HG03196 (cell line): ENCODE measurements around the gene FRMD8.

Experiments
- ATAC-seq: cut with Tn5 transposase; IDR thresholded peaks from one replicate; pipeline ENCODE4 v1.9.1; 2021; ENCODE audit not compliant: unreplicated experiment

FRMD8 gene

DNA sequence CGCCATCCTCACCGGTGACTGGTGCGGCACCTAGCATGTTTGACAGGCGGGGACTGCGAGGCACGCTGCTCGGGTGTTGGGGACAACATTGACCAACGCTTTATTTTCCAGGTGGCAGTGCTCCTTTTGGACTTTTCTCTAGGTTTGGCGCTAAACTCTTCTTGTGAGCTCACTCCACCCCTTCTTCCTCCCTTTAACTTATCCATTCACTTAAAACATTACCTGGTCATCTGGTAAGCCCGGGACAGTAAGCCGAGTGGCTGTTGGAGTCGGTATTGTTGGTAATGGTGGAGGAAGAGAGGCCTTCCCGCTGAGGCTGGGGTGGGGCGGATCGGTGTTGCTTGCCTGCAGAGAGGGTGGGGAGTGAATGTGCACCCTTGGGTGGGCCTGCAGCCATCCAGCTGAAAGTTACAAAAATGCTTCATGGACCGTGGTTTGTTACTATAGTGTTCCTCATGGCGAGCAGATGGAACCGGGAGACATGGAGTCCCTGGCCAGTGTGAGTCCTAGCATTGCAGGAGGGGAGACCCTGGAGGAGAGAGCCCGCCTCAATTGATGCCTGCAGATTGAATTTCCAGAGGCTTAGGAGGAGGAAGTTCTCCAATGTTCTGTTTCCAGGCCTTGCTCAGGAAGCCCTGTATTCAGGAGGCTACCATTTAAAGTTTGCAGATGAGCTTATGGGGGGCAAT, 37.2 kb downstream of the FRMD8 start:
- no peak for ATAC-seq

DNA sequence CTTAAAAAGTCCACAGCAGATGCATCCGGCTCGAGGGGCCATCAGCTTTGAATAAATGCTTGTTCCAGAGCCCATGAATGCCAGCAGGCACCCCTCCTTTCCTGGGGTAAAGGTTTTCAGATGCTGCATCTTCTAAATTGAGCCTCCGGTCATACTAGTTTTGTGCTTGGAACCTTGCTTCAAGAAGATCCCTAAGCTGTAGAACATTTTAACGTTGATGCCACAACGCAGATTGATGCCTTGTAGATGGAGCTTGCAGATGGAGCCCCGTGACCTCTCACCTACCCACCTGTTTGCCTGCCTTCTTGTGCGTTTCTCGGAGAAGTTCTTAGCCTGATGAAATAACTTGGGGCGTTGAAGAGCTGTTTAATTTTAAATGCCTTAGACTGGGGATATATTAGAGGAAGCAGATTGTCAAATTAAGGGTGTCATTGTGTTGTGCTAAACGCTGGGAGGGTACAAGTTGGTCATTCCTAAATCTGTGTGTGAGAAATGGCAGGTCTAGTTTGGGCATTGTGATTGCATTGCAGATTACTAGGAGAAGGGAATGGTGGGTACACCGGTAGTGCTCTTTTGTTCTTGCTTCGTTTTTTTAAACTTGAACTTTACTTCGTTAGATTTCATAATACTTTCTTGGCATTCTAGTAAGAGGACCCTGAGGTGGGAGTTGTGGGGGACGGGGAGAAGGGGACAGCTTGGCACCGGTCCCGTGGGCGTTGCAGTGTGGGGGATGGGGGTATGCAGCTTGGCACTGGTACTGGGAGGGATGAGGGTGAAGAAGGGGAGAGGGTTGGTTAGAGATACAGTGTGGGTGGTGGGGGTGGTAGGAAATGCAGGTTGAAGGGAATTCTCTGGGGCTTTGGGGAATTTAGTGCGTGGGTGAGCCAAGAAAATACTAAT, 38.0 kb downstream of the FRMD8 start:
- ATAC-seq: no peak

DNA sequence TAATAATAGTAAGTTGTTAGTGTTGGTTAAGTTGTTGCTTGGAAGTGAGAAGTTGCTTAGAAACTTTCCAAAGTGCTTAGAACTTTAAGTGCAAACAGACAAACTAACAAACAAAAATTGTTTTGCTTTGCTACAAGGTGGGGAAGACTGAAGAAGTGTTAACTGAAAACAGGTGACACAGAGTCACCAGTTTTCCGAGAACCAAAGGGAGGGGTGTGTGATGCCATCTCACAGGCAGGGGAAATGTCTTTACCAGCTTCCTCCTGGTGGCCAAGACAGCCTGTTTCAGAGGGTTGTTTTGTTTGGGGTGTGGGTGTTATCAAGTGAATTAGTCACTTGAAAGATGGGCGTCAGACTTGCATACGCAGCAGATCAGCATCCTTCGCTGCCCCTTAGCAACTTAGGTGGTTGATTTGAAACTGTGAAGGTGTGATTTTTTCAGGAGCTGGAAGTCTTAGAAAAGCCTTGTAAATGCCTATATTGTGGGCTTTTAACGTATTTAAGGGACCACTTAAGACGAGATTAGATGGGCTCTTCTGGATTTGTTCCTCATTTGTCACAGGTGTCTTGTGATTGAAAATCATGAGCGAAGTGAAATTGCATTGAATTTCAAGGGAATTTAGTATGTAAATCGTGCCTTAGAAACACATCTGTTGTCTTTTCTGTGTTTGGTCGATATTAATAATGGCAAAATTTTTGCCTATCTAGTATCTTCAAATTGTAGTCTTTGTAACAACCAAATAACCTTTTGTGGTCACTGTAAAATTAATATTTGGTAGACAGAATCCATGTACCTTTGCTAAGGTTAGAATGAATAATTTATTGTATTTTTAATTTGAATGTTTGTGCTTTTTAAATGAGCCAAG, 38.9 kb downstream of the FRMD8 start:
- ATAC-seq: no peak

DNA sequence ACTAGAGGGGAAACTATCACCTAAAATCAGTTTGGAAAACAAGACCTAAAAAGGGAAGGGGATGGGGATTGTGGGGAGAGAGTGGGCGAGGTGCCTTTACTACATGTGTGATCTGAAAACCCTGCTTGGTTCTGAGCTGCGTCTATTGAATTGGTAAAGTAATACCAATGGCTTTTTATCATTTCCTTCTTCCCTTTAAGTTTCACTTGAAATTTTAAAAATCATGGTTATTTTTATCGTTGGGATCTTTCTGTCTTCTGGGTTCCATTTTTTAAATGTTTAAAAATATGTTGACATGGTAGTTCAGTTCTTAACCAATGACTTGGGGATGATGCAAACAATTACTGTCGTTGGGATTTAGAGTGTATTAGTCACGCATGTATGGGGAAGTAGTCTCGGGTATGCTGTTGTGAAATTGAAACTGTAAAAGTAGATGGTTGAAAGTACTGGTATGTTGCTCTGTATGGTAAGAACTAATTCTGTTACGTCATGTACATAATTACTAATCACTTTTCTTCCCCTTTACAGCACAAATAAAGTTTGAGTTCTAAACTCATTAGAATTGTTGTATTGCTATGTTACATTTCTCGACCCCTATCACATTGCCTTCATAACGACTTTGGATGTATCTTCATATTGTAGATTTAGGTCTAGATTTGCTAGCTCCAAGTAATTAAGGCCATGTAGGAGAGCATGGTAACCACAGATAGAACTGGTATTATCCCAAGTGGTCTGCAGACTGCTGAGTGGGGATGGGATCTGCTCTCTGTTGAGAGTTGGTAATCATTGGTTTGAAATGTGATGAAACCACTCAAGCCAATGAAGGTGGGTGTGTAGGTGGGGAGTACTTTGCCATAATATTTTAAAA, 39.8 kb downstream of the FRMD8 start:
- no peak for ATAC-seq

DNA sequence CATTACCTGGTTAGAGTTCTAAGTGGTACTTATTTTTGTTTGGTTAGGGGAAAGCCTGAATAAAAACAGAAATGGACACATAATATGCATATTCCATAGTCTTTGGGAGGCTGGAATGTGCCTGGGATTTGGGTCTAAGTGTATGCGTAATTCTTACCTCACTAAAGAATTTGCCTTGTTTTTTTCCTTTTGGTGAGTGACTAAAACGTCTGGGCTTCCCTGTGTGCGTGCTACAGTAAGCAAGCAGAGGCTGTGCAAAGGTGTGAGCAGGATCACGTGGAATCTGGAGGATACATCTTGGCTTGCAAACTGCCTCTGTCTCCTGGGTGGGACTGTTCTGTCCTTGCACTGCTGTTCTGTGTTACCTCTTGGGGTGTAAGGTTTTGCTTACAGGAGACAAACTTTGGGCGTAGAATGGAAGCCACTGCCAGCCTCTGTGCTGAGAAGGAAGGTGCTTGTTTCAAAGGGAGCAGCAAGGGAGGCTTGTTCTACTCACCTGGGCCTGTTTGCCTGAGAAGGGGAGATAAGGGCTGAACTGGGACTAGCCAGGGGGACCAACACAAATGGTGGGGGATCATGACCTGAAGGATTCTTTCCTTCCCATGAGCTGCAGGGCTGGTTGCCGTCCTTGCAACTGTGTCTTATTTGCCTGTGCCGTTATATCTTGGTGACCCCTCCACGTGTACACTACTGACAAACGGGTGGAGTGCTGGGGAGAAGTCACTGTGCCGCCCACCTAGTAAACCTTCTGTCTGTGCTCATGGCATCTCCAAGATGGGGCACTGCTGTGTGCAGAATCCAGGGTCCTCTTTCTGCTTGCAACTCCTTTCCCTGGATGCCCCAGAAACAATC, 40.6 kb downstream of the FRMD8 start:
- ATAC-seq: no peak

DNA sequence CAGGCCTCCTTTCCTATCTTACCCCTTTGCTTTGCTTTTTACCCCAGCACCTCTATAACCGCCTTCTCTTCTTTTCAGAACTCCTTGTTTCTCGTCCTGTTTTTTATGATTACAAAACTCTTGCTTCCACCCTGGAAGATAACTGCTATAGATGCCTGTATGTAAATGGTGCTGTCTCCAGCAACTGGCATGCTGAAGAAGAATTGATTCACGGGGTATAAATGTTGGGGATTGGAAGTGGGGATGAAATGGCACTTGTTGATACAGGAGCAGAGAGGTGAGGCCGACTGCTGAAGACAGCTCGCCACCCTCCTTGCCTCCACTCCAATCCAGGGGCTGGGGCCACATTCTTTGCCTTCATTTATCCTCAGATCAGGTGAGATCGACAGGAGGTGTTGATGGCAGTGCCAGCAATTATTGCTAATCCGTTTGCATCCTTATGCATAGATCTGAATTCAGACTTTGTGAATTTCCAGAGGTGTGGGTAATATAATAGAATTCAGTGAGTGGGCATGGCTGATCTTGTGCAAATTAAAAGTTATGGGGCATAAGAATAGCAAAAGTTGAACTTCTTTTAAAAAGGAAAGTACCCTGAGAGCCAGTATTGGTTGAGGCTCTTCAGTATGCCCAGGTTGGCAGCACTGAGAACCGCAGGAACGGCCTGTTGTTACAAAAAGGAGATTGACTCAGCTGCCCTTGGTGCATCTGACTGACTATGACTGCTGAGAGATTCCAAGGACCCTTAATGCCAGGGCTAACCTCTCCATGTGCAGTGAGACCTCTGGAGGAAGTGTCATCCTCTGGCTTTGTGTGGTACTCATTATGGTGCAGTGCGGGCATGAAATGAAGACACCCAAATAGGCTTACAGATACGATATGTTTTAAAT, 41.5 kb downstream of the FRMD8 start:
- no peak for ATAC-seq

DNA sequence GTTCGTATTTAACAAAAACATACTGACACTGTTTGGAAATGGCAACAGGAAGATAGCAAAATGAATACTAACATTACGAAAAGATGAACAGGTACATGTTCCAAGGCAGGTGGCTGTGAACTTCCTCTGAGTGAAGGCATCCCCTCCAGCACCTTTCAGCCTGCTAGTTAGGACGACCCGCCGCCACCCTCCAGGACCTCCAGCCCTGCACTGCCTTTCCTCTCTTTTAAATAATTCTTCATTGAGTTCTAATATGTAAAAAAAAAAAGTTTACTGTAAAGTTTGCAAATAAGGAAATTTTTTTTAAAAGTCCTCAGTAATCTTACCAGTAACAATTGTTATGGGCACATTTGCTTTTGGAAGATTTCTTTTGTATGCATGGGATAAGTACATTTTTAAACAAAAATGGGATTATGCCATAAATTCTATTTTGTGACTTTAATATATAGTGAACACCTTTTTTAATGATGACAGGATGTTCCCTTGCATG, 42.2 kb downstream of the FRMD8 start:
- no peak for ATAC-seq

DNA sequence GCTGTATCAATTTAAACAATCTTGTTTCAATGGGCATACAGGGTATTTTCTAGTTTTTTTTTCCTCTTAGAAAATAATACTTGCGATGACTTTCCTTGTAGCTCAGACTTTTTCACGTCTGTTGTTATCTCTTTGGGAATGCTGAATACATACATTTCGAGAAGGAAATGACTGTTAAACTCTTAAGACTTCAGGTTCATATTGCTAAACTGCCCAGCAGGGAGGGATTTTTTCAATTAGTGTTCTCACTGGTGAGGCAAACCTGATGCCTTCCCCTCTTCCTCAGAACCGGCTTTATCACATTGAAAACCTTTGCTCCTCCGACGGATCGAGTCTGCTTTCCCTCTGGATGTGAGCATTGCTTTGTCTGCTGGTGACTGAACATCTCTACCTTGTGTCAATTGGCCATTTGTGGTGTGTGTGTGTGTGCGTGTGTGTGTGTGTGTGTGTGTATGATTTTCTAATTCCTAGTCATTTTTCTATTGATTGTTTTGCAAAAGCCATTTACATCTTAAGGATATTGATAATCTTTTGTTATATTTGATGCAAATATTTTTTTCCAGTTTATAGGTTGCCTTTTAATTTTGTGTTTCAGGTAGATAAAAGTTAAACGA, 42.7 kb downstream of the FRMD8 start:
- no peak for ATAC-seq

DNA sequence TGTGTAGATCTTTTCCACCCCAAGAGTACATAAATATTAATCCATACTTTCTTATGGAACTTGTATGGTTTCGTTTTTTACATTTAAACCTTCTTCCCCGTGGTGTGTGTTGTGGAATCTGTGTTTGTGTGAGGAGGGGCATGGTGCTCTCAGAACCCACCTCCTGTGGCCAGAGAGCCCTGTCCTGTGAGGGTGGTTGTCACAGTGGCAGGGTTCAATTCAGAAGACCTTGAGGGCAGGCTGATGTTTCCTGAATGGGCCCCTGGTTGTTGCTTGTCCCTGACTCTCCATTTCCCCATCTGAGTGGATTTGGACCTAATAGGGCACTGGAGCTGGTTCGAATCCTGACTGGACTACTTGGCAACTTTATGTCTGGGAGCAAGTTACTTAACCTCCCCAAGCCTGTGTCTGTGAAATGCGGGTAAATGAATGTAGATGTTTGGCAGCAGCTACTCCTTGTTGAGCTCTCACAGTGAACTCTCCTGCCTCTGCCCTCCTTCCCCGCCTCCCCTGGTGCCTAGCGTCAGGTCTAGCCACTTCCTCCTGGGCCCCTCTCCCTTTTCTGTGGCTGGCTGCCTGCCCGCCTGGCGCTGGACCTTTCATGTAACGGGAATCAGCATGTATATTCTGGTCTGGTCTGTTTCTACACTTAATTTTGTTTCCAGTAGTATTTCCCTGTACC, 43.4 kb downstream of the FRMD8 start:
- ATAC-seq: no peak

DNA sequence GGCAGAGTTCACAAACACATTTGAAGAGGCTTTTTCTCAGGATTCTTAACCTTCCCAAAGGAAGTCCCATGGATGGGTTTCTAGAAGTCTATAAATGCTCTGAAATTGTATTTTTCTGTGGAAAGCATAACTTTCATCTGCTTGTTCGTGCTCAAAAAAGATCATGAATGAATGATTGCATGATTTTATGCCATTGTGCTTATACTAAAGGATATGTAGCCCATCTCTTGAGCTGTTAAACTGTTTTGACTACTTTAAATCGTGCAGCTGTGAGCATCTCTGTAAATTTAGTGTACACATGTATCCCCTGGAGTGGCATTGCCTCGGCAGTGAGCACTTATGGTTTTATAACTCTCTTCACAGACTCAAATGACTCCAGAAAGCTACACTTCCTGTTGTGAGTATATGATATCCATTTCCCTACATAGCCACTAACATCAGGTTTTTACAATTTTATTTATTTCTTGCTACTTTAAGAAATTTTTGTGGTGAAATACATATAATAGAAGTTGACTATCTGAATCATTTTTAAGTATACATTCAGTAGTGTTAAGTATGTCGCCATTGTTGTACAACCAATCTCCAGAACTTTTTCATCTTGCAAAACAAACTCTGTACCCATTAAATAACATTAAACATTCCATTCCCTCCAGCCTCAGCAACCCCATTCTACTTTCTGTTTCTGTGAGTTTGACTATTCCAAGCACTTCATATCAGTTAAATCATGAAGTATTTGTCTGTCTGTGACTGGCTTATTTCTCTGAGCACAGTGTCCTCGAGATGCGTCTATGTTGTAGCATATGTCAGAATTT, 44.2 kb downstream of the FRMD8 start:
- ATAC-seq: no peak

DNA sequence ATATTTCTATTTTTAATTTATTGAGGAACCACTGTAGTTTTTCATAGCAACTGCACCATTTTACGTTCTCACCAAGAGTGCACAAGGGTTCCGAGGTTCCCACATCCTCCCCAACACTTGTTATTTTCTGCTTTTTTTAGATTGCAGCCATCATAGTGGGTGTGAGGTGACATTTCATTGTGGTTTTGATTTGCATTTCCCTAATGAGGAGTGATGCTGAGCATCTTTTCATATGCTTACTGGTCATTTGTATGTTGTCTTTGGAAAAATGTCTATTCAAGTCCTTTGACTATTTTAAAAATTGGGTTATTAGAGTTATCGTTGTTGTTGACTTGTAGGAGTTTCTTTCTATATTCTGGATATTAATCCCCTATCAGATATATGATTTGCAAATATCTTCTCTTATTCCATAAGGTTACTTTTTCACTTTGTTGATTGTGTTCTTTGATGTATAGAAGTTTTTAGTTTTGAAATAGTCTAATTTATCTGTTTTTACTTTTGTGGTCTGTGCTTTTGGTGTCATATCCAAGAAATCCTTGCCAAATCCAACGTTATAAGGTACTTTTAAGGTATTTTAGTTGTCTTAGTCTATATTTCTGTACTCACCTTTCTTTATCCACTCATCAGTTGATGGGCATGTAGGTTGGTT, 45.1 kb downstream of the FRMD8 start:
- no peak for ATAC-seq

DNA sequence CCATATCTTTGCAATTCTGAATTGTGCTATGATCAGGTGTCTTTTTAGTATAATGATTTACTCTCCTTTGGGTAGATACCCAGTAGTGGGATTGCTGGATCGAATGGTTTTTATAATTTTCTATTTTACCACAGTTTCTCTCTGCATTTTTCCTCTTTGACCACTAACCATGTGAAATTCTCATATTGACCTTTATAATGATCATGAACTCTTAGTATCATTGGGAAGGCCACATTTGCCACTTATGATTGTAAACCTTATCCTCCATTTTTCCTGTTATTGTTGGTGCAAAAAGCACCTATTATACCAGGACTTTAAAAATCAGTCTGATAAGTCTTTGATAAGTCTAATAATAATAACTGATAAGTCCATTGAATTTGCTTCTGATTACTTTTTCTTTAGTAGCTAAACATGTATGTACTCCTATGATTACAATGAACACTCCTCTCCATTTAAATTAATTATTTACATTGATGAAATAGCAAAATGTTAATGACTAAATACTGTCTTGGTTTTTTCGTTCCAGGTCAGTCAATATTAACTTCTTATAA, 45.7 kb downstream of the FRMD8 start:
- no peak for ATAC-seq

DNA sequence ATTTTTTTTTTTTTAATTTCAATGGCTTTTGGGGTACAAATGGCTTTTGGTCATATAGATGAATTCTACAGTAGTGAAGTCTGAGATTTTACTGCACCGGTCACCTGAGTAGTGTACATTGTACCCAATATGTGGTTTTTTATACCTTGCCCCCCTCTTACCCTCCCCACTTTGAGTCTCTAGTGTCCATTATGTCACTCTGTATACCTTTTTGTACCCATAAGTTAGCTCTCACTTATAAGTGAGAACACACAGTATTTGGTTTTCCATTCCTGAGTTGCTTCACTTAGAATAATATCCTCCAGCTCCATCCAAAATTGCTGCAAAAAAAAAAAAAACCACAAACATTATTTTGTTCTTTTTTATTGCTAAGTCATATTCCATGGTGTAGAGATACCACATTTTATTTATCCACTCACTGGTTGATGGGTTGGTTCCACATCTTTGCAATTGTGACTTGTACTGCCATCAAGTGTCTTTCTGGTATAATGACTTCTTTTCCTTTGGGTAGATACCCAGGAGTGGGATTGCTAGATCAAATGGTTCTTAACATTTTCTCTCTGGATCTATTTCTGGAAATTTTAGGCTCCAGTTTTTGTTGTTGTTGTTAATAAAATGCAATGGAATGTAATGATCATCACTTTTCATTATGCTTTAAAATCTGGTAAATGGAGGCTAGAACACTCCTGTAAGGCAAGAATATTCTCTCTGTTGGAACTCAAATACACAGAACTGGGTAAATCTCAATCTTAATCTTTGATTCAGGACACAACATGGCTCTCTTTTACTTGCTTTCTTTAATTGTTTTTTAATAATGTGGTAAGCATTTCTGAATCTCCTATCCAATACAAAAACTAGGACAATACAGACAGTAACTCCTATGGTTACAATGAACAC, 46.5 kb downstream of the FRMD8 start:
- no peak for ATAC-seq

DNA sequence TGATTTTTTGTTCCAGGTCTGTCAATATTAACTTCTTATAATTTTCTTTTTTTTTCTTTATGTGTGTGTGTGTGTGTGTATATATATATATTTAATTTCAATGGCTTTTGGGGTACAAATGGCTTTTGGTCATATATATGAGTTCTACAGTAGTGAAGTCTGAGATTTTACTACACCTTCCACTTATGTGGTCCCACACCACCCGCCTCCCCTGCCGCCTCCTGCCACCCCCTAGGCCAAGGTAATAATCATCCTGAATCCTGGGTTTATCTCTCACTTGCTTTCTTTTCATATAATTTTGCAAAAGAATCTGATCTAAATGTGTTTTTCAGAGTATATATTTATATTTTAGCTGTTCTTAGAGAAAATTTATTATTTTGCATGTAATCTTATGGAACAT, 47.2 kb downstream of the FRMD8 start:
- ATAC-seq: no peak
